RWPE1 (cell line): ENCODE data around the gene LRCH1.
"Not testable (repeated sequence)": the region's sequence is repeated elsewhere in the genome, so short reads cannot be mapped to it uniquely, and the experiment has no call there.

ENCODE experiments used
- CTCF ChIA-PET: fragments of 350-600 bp; sonication (Branson Sonifier 250); formaldehyde crosslinking; extraction: SDS; loops from one replicate; lab custom pipeline; 2021; lab: Yijun Ruan, JAX
- POLR2A ChIA-PET: fragments of 400-600 bp; formaldehyde crosslinking; extraction: SDS; loops from one replicate; lab custom pipeline; 2020; ENCODE audit warnings: antibody characterized with exemption; ENCODE audit not compliant: low non-redundant PET; lab: Yijun Ruan, JAX
- DNase-seq: peaks from one replicate; pipeline ENCODE4 v3.0.0; 2012; ENCODE audit warnings: low spot score
- H3K27ac ChIP-seq: fragments of 450-650 bp; 2 replicates; pipeline ENCODE4 v1.5.1; 2017
- TF ChIP-seq, protein P1 (sequence below): fragments of 450-650 bp; conservative IDR thresholded peaks from 2 replicates; pipeline ENCODE4 v1.5.1; 2017; ENCODE audit warnings: low read depth, mild to moderate bottlenecking

The LRCH1 gene

GRCh38 chr13:46753917-46754316 lies 200.9 kb downstream of the LRCH1 start:
- H3K27ac ChIP-seq: no peak overlapping the region
- CTCF ChIA-PET: no interaction called here
- TF ChIP-seq, protein P1, sequence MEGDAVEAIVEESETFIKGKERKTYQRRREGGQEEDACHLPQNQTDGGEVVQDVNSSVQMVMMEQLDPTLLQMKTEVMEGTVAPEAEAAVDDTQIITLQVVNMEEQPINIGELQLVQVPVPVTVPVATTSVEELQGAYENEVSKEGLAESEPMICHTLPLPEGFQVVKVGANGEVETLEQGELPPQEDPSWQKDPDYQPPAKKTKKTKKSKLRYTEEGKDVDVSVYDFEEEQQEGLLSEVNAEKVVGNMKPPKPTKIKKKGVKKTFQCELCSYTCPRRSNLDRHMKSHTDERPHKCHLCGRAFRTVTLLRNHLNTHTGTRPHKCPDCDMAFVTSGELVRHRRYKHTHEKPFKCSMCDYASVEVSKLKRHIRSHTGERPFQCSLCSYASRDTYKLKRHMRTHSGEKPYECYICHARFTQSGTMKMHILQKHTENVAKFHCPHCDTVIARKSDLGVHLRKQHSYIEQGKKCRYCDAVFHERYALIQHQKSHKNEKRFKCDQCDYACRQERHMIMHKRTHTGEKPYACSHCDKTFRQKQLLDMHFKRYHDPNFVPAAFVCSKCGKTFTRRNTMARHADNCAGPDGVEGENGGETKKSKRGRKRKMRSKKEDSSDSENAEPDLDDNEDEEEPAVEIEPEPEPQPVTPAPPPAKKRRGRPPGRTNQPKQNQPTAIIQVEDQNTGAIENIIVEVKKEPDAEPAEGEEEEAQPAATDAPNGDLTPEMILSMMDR: no peak
- DNase-seq: no peak
- POLR2A ChIA-PET: no interaction called here

DNA sequence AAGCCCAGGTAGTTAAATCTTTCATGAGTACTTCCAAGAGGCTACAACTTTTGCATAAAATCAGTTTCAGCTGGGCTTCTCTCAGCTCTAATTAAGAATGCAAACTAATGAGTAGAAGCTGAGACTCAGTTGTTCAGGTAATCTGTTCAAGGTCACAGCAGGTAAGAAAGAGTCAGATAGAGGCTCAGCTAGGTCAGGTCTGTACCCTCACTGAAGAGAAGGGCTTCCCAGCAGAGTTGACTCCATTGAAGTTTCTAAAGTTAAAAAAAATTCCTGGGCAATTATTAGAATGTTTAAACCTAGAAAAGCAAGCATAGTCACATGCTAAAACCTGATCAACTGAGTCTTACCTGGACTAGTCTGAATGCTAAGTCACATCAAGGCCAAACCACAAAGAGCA lies 201.8 kb downstream of the LRCH1 start:
- TF ChIP-seq, protein P1: no peak

GRCh38 chr13:46755508-46755907 lies 202.5 kb downstream of the LRCH1 start:
- DNase-seq, H3K27ac ChIP-seq, CTCF ChIA-PET, POLR2A ChIA-PET: not testable (repeated sequence)

More for the DNA sequence above, 201.8 kb downstream of the LRCH1 start:
- no peak overlapping the region for H3K27ac ChIP-seq
- CTCF ChIA-PET: no interaction called here
- no peak for DNase-seq
- POLR2A ChIA-PET: no interaction called here

DNA sequence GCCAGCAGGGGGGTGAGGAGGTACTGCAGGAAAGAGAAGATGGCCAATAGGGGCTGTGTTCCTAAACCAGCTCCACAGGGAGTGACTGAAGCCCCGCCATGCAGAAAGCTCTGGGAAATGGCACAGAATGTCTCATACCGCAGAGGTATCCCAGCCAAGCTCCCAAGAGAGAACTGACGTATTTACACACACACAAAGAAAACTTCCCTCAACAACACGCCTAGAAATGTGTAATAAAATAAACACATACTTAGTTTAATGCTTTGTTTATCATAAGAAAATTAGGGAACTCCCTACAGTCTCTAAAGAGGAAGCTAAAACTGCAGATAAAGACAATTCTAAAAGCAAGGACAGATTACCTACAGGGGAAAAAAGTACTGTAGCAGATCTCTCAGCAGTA lies 204.0 kb downstream of the LRCH1 start:
- DNase-seq: no peak
- TF ChIP-seq, protein P1: no peak
- ChIA-PET POLR2A (no interaction called here), CTCF (interaction anchor here (0.6 kb wide), 1 partner anchor 723 kb away, joined by 3 read pairs; no protein-coding TSS in a partner anchor)
- H3K27ac ChIP-seq: no peak overlapping the region

- POLR2A ChIA-PET: no interaction called here
- TF ChIP-seq, protein P1: no peak
- no peak overlapping the region for H3K27ac ChIP-seq
- CTCF ChIA-PET: interaction anchor here (0.6 kb wide), 1 partner anchor 58 kb away, joined by 4 read pairs; no protein-coding TSS in a partner anchor
- DNase-seq: no peak
These were observed 204.7 kb downstream of the LRCH1 start for GRCh38 chr13:46757640-46758039.

DNA sequence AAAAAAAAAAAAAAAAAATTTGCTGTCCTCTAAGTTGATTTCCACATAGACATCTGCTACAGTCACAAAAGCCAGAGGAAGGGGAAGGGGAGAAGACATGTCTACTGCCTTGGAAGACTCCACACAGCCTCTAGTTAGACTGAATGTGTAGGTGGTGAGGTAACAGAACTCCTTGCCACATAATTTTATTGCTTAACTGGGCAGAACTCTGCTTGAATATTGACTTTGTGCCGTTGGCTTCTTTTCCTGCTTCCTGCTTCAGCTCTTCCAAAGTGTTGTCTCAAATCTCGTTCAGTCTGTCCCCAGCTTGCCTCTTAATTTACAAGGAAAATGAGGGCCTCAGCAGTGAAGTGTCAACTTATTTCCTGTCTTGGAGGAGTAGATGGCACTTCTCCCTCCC lies 206.9 kb downstream of the LRCH1 start:
- ChIA-PET CTCF (no interaction called here), POLR2A (no interaction called here)
- H3K27ac ChIP-seq: no peak overlapping the region
- TF ChIP-seq, protein P1: no peak
- DNase-seq: no peak

DNA sequence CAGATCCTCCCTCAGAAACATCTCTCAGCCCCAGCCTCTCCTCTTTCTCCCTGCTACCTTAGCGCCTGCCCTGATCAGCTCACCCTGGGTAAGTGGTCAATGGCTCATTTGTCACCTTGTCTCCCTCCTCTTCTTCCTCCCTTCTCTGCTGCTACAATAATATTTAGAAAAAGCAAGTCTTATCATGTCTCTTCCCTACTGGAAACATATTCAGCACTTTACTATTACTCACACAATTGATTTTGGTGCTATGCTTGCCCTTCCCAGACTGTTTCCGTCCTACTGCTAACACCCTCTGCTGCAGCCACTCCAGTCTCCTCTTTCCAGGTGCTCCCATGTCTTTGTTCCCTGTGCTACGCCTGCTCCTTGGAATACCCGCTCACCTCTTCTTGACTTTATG lies 208.2 kb downstream of the LRCH1 start:
- POLR2A ChIA-PET: no interaction called here

More for the DNA sequence above, 208.2 kb downstream of the LRCH1 start:
- DNase-seq: no peak
- TF ChIP-seq, protein P1: no peak
- no peak overlapping the region for H3K27ac ChIP-seq
- CTCF ChIA-PET: no interaction called here
